Measurements from ENCODE around the gene USH2A.

- TF ChIP-seq CTCF (IDR thresholded peaks at IDR 0.05), result no peak
- no peak for TF ChIP-seq POLR2A (IDR thresholded peaks at IDR 0.05)
These were observed 750.8 kb downstream of the USH2A start for GRCh38 chr1:215672482-215672881.
